ENCODE data around the gene NUP160.
"Not testable (repeated sequence)": the region's sequence is repeated elsewhere in the genome, so short reads cannot be mapped to it uniquely, and the experiment has no call there.

GRCh38 chr11:47892546-47893276, 44.6 kb upstream of the NUP160 start:
- not testable (repeated sequence) for TF ChIP-seq POLR2AphosphoS5 (IDR thresholded peaks at IDR 0.05; ENCODE audit: low read depth, low read length); CTCF (IDR thresholded peaks at IDR 0.05)
- TF ChIP-seq, protein P1, sequence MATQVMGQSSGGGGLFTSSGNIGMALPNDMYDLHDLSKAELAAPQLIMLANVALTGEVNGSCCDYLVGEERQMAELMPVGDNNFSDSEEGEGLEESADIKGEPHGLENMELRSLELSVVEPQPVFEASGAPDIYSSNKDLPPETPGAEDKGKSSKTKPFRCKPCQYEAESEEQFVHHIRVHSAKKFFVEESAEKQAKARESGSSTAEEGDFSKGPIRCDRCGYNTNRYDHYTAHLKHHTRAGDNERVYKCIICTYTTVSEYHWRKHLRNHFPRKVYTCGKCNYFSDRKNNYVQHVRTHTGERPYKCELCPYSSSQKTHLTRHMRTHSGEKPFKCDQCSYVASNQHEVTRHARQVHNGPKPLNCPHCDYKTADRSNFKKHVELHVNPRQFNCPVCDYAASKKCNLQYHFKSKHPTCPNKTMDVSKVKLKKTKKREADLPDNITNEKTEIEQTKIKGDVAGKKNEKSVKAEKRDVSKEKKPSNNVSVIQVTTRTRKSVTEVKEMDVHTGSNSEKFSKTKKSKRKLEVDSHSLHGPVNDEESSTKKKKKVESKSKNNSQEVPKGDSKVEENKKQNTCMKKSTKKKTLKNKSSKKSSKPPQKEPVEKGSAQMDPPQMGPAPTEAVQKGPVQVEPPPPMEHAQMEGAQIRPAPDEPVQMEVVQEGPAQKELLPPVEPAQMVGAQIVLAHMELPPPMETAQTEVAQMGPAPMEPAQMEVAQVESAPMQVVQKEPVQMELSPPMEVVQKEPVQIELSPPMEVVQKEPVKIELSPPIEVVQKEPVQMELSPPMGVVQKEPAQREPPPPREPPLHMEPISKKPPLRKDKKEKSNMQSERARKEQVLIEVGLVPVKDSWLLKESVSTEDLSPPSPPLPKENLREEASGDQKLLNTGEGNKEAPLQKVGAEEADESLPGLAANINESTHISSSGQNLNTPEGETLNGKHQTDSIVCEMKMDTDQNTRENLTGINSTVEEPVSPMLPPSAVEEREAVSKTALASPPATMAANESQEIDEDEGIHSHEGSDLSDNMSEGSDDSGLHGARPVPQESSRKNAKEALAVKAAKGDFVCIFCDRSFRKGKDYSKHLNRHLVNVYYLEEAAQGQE (IDR thresholded peaks at IDR 0.05; ENCODE audit: insufficient read depth in 1 of 2, low read depth in 2 of 2, low read length in 1 of 2), result not testable (repeated sequence)

All from Panc1 (cell line).